Stimulated activated CD4-positive, alpha-beta T cell treated with anti-CD3 and anti-CD28 coated beads, TNF-alpha, amount 100 ng/mL, for 48 hours (primary cell): ENCODE results near the gene ERAL1.
"Not testable (repeated sequence)": the region's sequence is repeated elsewhere in the genome, so short reads cannot be mapped to it uniquely, and the experiment has no call there.

Source experiments
- DNase-seq, 3 donors: peaks; one replicate each; pipeline ENCODE4 v3.0.0-alpha.2; 2020; ENCODE audit warnings: low read depth in 3 of 3

Gene ERAL1

DNA sequence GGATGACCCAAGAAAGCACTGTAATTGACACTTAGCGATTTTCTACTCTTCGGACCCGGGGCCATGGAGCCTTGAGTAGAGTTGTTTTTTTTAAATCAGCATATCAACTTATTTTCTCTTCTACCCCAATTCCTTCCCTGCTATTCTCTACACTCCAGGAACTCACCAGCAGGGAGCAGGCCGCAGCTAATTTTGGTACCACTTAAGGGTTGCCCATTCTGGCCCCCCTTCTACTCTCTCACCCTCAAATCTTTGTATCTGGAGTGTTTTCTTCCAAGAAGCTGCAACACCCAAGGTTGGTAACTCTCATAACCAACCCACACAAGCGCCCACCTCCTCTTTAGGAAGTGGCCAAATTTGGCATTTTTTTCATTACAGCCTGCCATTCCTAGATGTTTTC lies 5.5 kb upstream of the ERAL1 start:
- DNase-seq = no peak

DNA sequence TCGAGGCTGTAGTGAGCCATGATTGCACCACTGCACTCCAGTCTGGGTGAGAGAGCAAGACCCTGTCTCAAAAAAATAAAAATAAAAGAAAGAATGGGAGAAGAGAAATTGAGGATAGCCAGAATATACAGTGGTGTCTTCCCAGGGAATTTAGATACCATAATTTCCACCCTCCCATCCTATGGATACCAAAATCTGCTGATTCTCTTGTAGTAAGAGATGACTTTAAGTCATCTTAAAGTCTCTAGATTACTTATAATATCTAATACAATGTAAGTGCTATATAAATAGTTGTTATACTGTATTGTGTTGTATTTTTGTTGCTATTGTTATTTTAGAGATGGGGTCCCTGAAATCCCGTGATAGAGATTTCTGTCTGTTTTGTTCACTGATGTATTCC lies 1.5 kb upstream of the ERAL1 start:
- no peak for DNase-seq

DNA sequence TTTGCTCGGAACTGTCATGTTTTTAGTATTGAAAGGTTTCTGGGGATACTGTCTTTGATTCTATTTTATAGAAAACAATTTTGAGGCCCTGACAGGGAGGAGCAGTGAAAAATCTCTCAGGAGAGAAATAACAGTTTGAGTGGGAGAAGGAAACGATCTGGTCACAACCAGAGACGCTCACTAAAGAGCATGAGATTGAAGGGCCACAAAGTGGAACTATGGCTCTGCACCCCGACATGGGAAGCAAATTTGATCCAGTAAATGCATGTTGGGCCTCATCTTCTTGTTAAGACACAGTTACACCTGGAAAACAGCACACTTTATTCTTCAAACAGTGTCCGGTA lies 492 bp downstream of the ERAL1 start:
- DNase-seq = no peak

DNA sequence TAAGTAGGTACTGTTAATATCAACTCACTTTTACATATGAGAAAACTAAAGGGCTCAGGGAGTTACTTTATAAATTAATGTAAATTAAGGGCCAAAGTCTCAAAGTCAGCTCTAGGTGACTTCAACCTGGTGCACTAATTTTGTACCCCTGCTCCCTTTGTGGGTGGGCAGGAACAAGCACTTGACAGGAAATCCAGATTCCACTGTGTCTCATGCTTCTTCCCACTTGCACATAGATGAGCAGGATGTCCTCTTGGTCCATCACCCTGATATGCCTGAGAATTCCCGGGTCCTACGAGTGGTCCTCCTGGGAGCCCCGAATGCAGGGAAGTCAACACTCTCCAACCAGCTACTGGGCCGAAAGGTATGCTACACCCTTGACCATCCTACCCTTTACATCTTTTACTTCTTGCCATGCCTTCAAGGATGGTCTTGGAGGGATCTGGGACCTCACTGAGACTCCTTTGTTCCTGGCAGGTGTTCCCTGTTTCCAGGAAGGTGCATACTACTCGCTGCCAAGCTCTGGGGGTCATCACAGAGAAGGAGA lies 1.3 kb downstream of the ERAL1 start:
- DNase-seq = no peak

DNA sequence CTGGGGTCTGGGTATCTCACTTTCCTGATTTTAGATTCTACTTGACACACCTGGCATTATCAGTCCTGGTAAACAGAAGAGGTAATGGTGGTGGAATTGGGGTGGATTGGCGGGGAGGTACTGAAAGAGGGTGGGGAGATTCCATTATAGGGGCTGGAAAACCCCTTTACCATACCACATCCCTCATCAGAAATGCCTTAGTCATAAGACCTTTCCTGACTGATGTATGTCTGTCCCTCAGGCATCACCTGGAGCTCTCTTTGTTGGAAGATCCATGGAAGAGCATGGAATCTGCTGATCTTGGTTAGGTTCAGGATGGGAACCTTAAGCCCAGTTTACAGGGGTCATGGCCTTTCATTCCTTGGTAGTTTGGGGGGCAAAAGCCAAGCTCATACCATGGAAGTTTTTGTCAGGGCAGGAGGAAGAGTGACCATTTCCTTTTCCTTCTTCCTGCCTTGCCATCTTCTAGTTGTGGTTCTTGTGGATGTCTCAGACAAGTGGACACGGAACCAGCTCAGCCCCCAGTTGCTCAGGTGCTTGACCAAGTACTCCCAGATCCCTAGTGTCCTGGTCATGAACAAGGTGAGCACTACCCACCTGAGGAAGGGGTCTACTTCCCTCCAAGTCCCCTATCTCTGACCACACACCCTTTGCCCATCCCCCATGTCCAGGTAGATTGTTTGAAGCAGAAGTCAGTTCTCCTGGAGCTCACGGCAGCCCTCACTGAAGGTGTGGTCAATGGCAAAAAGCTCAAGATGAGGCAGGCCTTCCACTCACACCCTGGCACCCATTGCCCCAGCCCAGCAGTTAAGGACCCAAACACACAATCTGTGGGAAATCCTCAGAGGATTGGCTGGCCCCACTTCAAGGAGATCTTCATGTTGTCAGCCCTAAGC lies 3.3 kb downstream of the ERAL1 start:
- DNase-seq = no peak

DNA sequence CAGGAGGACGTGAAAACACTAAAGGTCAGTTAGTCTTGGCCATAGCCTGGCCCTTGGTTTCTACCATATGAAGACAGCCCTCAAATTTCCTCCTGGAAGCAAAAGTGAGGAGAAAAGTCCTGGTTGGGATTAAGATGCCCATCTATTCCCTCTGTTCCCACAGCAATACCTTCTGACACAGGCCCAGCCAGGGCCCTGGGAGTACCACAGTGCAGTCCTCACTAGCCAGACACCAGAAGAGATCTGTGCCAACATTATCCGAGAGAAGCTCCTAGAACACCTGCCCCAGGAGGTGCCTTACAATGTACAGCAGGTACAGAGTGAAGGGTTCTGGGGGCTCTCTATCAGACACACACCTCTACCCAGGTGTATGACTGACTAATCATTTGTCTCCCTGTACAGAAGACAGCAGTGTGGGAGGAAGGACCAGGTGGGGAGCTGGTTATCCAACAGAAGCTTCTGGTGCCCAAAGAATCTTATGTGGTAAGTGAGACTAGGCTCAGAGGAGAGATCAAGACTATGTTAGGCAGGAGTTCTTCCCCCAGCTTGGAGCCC lies 4.1 kb downstream of the ERAL1 start:
- no peak for DNase-seq

DNA sequence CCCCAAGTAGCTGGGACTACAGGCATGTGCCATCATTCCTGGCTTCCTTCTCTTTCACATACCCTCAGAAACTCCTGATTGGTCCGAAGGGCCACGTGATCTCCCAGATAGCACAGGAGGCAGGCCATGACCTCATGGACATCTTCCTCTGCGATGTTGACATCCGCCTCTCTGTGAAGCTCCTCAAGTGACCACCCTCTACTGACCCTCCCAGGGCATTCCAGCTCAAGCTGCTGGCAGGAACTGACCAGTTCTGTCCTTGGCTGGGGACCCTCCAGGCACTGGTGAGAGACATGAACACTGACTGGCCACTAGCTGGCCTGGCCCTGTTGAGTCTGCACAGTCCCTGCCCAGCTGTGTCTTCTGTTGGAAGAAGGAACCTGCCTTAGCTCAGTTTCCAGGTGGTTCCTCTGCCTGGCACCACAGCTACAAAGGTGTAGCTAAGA lies 5.6 kb downstream of the ERAL1 start:
- DNase-seq = no peak

DNA sequence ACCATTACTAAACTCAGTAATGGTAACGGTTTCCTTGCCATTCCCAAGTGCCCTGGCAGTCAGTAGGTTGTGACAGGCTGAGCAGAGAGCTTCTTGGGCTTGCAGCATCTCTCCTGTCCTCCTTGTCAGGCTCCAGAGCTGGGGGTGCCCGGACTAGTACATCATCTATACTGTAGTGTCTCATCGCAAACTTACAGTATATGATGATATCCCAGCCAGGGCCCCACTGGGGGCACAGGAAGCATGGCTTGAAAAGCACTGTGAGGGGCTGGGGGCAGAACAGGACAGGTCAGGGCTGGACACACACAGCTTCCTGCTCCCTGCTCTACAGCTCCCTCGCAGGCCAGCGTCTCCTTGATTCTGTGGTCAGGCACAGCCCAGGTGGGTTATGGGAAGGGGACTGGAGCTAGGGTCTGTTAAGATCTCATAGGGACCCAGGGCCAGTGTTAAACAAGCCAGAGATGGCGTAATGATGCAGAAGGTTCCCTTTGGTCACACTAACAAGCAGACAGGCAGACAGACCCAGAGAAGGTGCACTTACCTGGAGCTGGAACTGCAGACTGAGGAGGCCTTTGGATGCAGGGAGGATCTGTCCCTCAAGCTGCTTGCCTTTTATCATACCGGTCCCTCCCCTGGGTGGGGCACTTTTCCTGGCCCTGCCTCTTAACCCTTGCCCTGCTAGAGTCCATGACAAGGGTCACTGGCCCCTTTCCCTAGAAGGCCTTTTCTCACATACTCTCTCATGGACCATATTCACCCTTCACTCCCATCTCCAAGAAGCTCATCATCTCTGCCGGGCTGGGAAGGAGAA lies 6.8 kb downstream of the ERAL1 start:
- DNase-seq = no peak

DNA sequence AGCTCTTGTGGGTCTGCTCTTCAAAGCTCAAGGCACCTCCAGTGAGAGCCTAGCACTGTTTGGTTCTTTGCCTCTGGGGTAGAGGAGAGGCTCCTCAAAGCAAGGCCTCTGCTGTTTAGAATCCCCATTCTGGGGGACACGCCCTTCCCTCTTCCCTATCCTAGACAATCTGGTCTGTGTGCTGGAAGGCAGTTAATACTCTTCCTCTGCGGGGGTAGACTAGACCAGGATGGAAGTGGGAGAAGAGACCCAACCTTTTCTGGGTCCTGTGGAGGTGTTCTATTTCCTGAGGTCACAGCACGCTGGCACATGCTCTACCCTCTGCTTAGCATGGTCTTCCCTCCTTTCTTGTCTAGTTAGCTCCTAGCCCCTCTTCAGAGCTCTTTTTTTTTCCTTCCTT lies 7.7 kb downstream of the ERAL1 start:
- DNase-seq = no peak

DNA sequence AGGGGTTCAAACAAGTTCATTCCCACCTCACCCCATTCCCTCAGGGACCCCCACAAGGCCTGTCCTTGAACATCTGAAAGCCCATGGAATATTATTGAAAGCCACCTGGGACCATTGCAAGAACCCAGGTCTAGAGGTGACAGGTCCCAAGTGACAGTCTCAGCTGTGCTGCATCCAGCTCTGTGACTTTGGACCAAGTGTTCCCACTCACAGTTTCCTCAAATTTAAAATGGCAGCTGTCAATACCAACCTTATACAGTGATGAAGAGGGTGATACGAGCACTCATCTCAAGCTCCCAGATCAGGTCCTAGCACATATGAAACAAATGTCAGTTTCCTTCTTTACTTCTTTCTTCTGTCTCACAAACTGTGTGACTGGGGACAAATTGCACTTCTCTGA lies 9.1 kb downstream of the ERAL1 start:
- DNase-seq = no peak

DNA sequence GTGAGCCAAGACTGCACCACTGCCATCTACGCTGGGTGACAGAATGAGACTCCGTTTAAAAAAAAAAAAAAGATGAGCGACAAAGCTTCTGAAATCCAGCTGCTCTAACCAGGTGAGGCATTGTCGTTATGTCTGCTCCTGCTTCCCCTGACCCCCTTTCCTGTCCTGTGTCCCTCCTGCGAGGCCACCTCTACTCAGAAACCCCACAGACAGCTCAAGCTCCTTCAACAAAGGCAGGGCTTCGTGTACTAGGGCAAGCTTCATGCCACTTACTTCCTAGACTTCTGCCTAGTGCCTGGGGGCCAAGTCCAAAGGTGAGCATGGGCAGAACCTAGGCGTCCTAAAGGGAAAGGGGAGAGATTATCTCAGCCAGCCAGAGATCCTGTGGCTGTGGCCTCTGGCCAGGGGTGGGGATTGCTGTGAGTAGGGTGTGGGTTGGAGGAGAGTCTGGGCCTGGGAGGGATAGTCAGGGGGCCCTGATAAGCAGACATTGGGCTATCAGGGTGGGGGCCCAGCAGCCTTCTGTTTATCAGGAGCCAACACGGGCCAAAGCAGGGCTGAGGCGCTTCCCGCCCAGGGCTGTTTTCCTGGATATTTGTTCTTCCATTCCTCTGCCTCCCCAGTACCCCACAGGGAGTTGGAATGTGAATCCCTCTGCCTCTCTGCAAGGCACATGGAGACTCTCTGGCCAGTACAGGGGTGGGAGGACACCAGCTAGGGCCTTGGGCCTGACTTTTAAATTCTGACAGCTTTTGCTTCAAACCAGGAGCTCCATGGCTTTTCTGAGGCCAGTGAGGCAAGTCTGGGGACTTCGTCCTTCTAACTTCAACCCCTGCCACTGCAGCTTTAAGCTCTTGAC lies 10.4 kb downstream of the ERAL1 start:
- DNase-seq = no peak

DNA sequence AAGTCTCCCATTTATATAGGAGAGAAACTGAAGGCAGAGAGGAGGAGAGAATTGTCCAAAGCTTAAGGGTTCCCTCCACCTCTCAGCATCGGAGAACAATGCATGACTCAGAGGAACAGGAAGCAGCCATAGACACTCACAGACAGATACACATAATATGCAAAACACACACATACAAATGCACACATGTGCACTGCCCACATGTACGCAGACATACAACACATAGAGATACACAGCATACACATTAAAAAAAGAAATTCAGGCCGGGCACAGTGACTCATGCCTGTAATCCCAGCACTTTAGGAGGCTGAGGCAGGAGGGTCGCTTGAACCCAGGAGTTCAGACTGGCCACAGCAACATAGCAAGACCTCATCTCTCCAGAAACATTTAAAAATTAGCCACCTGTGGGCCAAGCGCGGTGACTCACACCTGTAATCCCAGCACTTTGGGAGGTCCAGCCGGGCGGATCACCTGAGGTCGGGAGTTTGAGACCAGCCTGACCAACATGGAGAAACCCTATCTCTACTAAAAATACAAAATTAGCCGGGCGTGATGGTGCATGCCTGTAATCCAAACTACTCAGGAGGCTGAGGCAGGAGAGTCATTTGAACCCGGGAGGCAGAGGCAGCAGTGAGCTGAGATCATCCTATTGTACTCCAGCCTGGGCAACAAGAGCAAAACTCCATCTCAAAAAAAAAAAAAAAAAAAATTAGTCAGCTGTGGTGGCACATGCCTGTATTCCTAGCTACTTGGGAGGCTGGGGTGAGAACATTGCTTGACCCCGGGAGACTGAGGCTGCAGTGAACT lies 11.3 kb downstream of the ERAL1 start:
- no peak for DNase-seq

DNA sequence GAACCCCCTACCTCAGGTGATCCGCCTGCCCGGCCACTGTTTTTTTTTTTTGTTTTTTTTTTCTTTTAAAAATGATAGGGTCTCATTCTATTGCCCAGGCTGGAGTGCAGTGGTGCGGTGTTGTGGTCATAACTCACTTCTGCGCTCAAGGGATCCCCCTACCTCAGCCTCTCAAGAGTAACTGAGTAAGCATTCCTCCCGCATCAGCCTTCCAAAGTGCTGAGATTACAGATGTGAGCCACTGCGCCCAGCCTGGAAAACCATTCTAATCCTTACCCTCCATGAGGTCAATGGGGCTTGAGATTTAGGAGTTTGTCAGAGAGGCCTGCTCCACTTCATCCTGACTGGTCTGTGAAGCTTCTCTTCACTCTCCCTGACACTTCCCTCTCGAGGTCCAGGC lies 12.5 kb downstream of the ERAL1 start:
- no peak for DNase-seq

DNA sequence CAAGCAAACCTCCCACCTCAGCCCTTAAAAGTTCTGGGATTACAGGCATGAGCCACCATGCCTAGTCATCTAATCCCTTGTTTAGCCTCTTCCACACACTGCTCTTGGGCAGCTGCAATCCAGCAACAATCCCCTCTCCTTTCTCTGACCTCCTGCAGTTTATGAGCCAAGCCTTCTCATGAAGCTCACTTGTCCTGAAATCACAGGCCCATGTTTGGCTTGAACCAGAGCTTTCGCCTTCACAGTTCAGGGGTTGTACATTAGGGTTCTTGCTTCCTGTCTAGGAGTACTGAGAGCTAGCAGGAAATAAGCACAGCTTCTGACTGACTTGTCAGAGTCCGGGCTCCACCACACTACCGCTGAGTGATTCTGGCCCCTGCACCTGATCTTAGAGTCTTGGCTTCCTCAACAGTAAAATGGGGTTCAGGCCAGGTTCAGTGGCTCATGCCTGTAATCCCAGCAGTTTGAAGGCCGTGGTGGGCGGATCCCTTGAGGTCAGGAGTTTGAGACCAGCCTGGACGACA lies 16.3 kb downstream of the ERAL1 start:
- DNase-seq = peak in 2 of 3 donors; percentile 14 to 21

DNA sequence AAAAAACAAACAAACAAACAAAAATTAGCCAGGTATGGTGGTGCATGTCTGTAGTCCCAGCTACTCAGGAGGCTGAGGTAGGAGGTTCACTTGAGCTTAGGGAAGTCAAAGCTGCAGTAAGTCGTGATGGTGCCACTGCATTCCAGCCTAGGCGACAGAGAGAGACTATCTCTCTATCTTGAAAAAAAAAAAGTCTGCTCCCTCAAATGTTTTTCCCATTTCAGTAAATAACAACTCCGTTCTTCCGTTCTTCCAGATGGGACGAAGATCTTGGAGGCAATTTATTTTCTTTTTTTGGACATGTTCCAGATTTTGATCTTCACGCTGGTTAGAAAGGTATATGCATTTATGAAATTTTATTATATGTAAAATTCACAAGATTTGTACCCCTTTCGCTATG lies 19.0 kb downstream of the ERAL1 start:
- no peak for DNase-seq

DNA sequence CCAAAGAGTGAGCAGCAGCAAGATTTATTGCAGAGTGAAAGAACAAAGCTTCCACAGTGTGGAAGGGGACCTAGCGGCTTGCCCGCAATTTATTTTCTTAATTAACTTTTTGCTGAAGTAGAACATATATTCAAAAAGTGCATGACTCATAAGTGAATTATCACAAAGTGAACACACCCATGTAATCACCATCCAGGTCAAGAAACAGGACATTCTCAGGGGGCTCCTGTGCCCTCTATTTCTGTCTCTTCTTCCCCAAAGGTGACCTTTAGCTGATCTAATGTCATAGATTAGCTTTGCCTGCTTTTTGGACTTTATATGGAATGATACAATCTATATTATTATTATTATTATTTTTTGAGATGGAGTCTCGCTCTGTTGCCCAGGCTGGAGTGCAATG lies 19.9 kb downstream of the ERAL1 start:
- DNase-seq = no peak

DNA sequence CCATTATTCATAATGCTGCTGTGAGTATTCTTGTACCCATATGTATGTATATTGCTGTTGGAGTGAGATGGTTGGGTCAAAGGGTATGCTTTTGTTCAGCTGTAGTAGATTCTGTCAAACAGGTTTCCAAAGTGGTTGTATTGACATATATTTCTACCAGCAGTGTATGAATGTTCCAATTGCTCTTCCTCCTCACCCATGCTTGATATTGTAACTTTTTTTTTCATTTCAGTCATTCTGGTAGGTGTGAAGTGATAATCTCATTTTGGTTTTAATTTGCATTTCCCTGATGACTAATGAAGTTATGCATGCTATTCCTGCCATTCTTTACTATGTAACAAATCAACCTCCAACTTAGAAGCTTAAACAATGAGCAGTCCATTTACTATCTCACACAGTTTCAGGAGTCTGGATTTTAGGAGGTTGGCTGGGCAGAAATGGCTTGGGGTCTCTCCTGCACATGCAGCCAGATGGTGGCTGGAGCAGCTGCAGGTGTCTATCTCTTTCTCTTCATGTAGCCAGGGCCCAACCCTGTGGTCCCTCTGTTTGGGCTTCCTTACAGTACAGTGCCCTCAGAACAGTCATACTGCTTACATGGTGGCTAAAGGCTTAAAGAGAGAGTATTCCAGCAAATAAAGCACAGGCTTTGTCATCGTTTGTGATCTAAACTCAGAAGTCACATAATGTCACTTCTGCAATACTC lies 21.2 kb downstream of the ERAL1 start:
- DNase-seq = no peak

DNA sequence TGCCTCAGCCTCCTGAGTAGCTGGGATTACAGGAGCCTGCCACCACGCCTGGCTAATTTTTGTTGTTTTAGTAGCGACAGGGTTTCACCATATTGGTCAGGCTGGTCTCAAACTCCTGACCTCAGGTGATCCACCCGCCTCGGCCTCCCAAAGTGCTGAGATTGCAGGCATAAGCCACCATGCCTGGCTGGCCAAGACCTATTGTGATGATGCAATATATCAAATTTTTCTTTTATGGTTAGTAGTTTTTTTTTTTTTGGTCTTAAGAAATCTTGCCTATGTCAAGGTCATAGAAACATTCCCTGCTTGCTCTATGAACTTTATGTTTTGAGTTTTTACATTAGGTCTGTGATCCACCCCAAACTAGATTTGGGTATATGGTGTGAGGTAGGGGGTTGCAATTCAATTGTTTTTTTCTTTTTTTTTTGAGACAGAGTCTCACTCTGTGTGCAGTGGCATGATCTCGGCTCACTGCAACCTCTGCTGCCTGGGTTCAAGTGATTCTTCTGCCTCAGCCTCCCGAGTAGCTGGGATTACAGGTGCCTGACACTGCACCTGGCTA lies 22.4 kb downstream of the ERAL1 start:
- not testable (repeated sequence) for DNase-seq

DNA sequence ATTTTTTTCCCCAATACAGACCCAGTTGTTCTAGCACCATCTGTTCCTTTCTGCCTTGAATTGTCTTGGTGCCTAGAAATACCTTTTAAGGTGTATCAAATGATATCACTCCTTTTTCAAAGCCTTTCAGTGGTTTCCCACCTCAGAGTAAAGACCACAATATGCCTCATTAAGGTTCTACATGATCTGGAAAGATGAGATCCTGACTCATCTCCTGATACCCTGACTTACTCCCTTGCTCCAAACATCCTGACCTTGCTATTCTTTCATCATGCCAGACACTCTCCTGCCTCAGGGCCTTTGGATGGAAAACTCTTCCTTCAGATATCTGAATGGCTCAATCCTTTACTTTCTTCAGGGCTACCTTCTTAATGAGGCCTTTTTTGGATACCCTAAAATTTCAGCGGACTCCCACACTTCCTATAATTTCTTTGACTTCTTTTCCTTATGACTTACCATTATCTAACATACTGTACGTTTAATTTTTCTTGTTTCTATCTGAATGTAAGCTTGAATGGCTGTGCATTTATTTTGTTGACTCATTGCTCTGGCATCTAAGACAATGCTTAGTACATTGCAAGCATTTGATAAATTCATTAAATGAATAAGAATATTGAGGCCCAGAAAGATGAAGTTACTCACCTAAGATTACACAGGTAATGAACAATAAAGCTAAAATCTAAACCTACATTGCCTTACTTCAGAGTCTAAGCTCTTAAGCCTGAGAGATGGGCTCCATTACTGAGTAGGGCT lies 23.5 kb downstream of the ERAL1 start:
- DNase-seq = no peak
